HCT116 (cell line): ENCODE results near the gene YBEY. TPM values are rescaled to one million over a fixed set of nuclear protein-coding genes. Genes with fewer than 3 reads are reported as not detected.

Source experiments
- ATAC-seq: fragments of 200-7000 bp; cut with Tn5 transposase; 2 replicates; pipeline ENCODE4 v1.9.1; 2020; ENCODE audit warnings: mild to moderate bottlenecking, moderate library complexity
- BruUV-seq: library from RNA; stranded (reverse); fragments of 400-500 nt; replicated peaks from 2 replicates; lab custom pipeline; 2021; lab: Mats Ljungman, UMichigan
- CTCF ChIA-PET: fragments of 300-600 bp; sonication (Branson Sonifier 250); formaldehyde crosslinking; loops from one replicate; lab custom pipeline; 2021; ENCODE audit warnings: antibody characterized with exemption; lab: Charles Lee
- POLR2A ChIA-PET: fragments of 300-600, 350-600 bp; sonication (Branson Sonifier 250); formaldehyde crosslinking; loops from one replicate; lab custom pipeline; 2021; ENCODE audit warnings: antibody characterized with exemption; lab: Charles Lee
- RAD21 ChIA-PET, 2 experiments: fragments of 300-600 bp; sonication (Branson Sonifier 250); formaldehyde crosslinking; loops; one replicate each; lab custom pipeline; 2023; ENCODE audit warnings: low total read pairs in 2 of 2; ENCODE audit not compliant: uncharacterized antibody in 2 of 2, unreplicated experiment in 2 of 2, low non-redundant PET in 1 of 2; lab: Charles Lee
- DNase-seq: peaks from one replicate; pipeline ENCODE4 v3.0.0-alpha.2; 2010; ENCODE audit warnings: low read depth, low spot score
- H2AFZ ChIP-seq: fragments of 200-600 bp; shearing (Covaris generic), sonication (generic); 2 replicates; pipeline ENCODE4 v1.6.1; 2017; ENCODE audit warnings: low read depth, mixed run types, mixed read lengths, antibody characterized with exemption, low read length; ENCODE audit not compliant: poor library complexity, severe bottlenecking
- H3K27ac ChIP-seq: 2 replicates; pipeline ENCODE4 v1.5.1; 2012; ENCODE audit warnings: low read depth, low read length
- H3K27me3 ChIP-seq: fragments of 200-600 bp; sonication (generic); 2 replicates; pipeline ENCODE4 v1.6.1; 2016; ENCODE audit warnings: mixed run types, low read length, mixed read lengths; ENCODE audit not compliant: insufficient read depth
- H3K36me3 ChIP-seq, 2 experiments: fragments of 200-500 bp in 1 of 2; fragments of 200-600 bp in 1 of 2; sonication (Bioruptor generic) in 1 of 2; sonication (generic) in 1 of 2; 2 replicates each; pipeline versions ENCODE4 v1.5.1 to v1.6.1; 2014 to 2016; ENCODE audit warnings: low read length in 2 of 2, inconsistent platforms in 1 of 2, mixed read lengths in 1 of 2, mixed run types in 1 of 2; ENCODE audit not compliant: insufficient read depth in 2 of 2, control insufficient read depth in 1 of 2
- H3K4me1 ChIP-seq, 2 experiments: fragments of 200-600 bp in 1 of 2; sonication (generic) in 1 of 2; 2 replicates each; pipeline versions ENCODE4 v1.5.1 to v1.6.1; 2012 to 2017; ENCODE audit warnings: low read length in 2 of 2, inconsistent platforms in 1 of 2, mild to moderate bottlenecking in 1 of 2, mixed read lengths in 1 of 2, mixed run types in 1 of 2, moderate library complexity in 1 of 2; ENCODE audit not compliant: insufficient read depth in 2 of 2, control insufficient read depth in 1 of 2
- H3K4me2 ChIP-seq: fragments of 200-600 bp; sonication (generic); 2 replicates; pipeline ENCODE4 v1.6.1; 2017; ENCODE audit warnings: mixed run types, low read length, mixed read lengths
- H3K4me3 ChIP-seq, 2 experiments: fragments of 200-600 bp in 1 of 2; sonication (generic) in 1 of 2; replicated peaks in 1 of 2; 2 replicates each; pipeline ENCODE4 v1.5.1; 2011 to 2016; ENCODE audit warnings: low read length in 2 of 2, control low read depth in 1 of 2, low read depth in 1 of 2, mild to moderate bottlenecking in 1 of 2, mixed read lengths in 1 of 2, mixed run types in 1 of 2
- H3K79me2 ChIP-seq: fragments of 200-600 bp; sonication (generic); 2 replicates; pipeline ENCODE4 v1.6.1; 2017; ENCODE audit warnings: mild to moderate bottlenecking, mixed run types, low read length, moderate library complexity, mixed read lengths; ENCODE audit not compliant: insufficient read depth
- H3K9ac ChIP-seq: fragments of 200-600 bp; sonication (generic); 2 replicates; pipeline ENCODE4 v1.6.1; 2016; ENCODE audit warnings: low read length, mixed read lengths
- H3K9me2 ChIP-seq: fragments of 200-600 bp; sonication (generic), shearing (Covaris generic); 2 replicates; pipeline ENCODE4 v1.6.1; 2017; ENCODE audit warnings: mixed run types, mild to moderate bottlenecking, moderate library complexity; ENCODE audit not compliant: insufficient read depth
- H3K9me3 ChIP-seq, 2 experiments: fragments of 200-500 bp in 1 of 2; fragments of 200-600 bp in 1 of 2; sonication (Bioruptor generic) in 1 of 2; sonication (generic) in 1 of 2; 2 replicates each; pipeline ENCODE4 v1.6.1; 2014 to 2017; ENCODE audit warnings: low read length in 2 of 2, mixed read lengths in 2 of 2, inconsistent platforms in 1 of 2, low read depth in 1 of 2, mild to moderate bottlenecking in 1 of 2, mixed run types in 1 of 2, moderate library complexity in 1 of 2; ENCODE audit not compliant: control insufficient read depth in 1 of 2, insufficient read depth in 1 of 2
- H4K20me1 ChIP-seq: fragments of 200-600 bp; sonication (generic), shearing (Covaris generic); 2 replicates; pipeline ENCODE4 v1.6.1; 2017; ENCODE audit warnings: mixed run types, mild to moderate bottlenecking, moderate library complexity; ENCODE audit not compliant: insufficient read depth
- CTCF ChIP-seq, 3 experiments: fragments of 200-600 bp in 1 of 3; sonication (generic) in 1 of 3; IDR thresholded peaks in 2 of 3; conservative IDR thresholded peaks in 1 of 3; 2 replicates each; pipeline ENCODE4 v1.5.1; 2012 to 2017; ENCODE audit warnings: low read depth in 2 of 3, low read length in 2 of 3, antibody characterized with exemption in 1 of 3, borderline replicate concordance in 1 of 3, control low read depth in 1 of 3, mild to moderate bottlenecking in 1 of 3, mixed read lengths in 1 of 3, mixed run types in 1 of 3, moderate library complexity in 1 of 3; ENCODE audit not compliant: insufficient read depth in 1 of 3
- MAX ChIP-seq: IDR thresholded peaks from 2 replicates; pipeline ENCODE4 v1.6.1; 2012
- POLR2AphosphoS5 ChIP-seq: IDR thresholded peaks from 2 replicates; pipeline ENCODE4 v1.6.1; 2011; ENCODE audit warnings: mild to moderate bottlenecking, low read depth, low read length, moderate library complexity
- YY1 ChIP-seq: IDR thresholded peaks from 2 replicates; pipeline ENCODE4 v1.6.1; 2011; ENCODE audit warnings: low read length, low read depth, moderate library complexity, mild to moderate bottlenecking; ENCODE audit not compliant: insufficient replicate concordance; ENCODE audit errors: extremely low read depth
- intact Hi-C: fragments of 100-400 bp; cut with micrococcal nuclease; formaldehyde crosslinking; loops from 2 replicates; pipeline ENCODE4 v1.10.0; 2022
- total RNA-seq: library from RNA; stranded (reverse); gene quantifications from one replicate; pipeline ENCODE4 v1.2.1, GENCODE V29; 2021; ENCODE audit not compliant: unreplicated experiment

The YBEY gene
- total RNA-seq, 1 experiment from 2014 or later = 31.5 TPM

- H3K36me3 ChIP-seq = peaks cover 5 to 12% of the 10 kb centered on the region in 2 experiments; a peak in 3 of 4 replicates
- POLR2A ChIA-PET = no interaction called here
- peak; percentile 78 for ATAC-seq
- peaks cover 60% of the 10 kb centered on the region for H3K79me2 ChIP-seq
- intact Hi-C loops = loop anchor here (2.0 to 10.0 kb wide), 4 partner anchors 96 to 350 kb away; partner anchors contain the start of genes DIP2A and LSS
- RAD21 ChIA-PET = interaction anchor here in 1 of 2 experiments (1.4 kb wide), 1 partner anchor 181 kb away, joined by 4 read pairs; no protein-coding TSS in a partner anchor
- BruUV-seq = no TSS peak
- H3K27me3 ChIP-seq = no peaks in the 10 kb centered on the region
- CTCF ChIA-PET = interaction anchor here (0.9 to 1.6 kb wide), 4 partner anchors 11 to 181 kb away, joined by 3 to 14 read pairs (median 3); partner anchors contain the start of gene LSS
- peak overlapping the region; percentile 89 to 93 for H3K4me3 ChIP-seq
- no peaks in the 10 kb centered on the region for H4K20me1 ChIP-seq
- TF ChIP-seq YY1 (peak; percentile 92), POLR2AphosphoS5 (peak; percentile 80), MAX (no peak), CTCF (IDR thresholded peaks at IDR 0.05 in 2 of 3, conservative IDR thresholded peaks at IDR 0.05 in 1 of 3; ENCODE audit: borderline replicate concordance in 1 of 3, insufficient read depth in 1 of 3, low read depth in 2 of 3, low read length in 2 of 3) (0 out of 6 replicates have a peak, but pooled peaks of 1 of the 3 experiments have one; percentile 5)
- TF ChIP-seq, all 23 proteins: peak for 3
- Histone ChIP-seq H3K9me3 (no peaks in the 10 kb centered on the region), H3K4me1 (peaks cover 20 to 29% of the 10 kb centered on the region in 2 experiments), H2AFZ (no peak overlapping the region), H3K9me2 (no peaks in the 10 kb centered on the region), H3K4me2 (peak overlapping the region; percentile 81), H3K27ac (peak overlapping the region; percentile 96), H3K9ac (peak overlapping the region; percentile 98)
- peak; percentile 46 for DNase-seq
These were observed 38.4 kb downstream of the YBEY start for GRCh38 chr21:46324390-46325072.
